HL-60 (cell line): ENCODE results near the gene SPINK4.

ENCODE experiments used
- DNase-seq, 2 experiments: peaks; one replicate each; pipeline ENCODE4 v3.0.0-alpha.2; 2010 to 2020; ENCODE audit warnings: low read depth in 1 of 2, low spot score in 1 of 2
- H3K27ac ChIP-seq: fragments of 250-450 bp; sonication (Bioruptor Pico); replicated peaks from 2 replicates; pipeline ENCODE4 v1.5.1; 2020; ENCODE audit warnings: mild to moderate bottlenecking, moderate library complexity
- H3K27me3 ChIP-seq: fragments of 250-450 bp; sonication (Bioruptor Pico); 2 replicates; pipeline ENCODE4 v1.5.1; 2021; ENCODE audit warnings: mild to moderate bottlenecking, moderate library complexity; ENCODE audit not compliant: insufficient read depth, poor library complexity, severe bottlenecking
- H3K4me3 ChIP-seq: replicated peaks from 2 replicates; pipeline ENCODE4 v1.5.1; 2011; ENCODE audit warnings: mild to moderate bottlenecking, control low read depth, low read length; ENCODE audit not compliant: insufficient read depth
- CTCF ChIP-seq: IDR thresholded peaks from one replicate; pipeline ENCODE4 v1.5.1; 2011; ENCODE audit warnings: low read length, control low read depth, inconsistent platforms; ENCODE audit not compliant: insufficient read depth
- GABPA ChIP-seq: IDR thresholded peaks from 2 replicates; pipeline ENCODE4 v1.6.1; 2012; ENCODE audit warnings: low read depth
- POLR2AphosphoS5 ChIP-seq: IDR thresholded peaks from 2 replicates; pipeline ENCODE4 v1.6.1; 2012; ENCODE audit warnings: low read depth
- REST ChIP-seq: IDR thresholded peaks from 2 replicates; pipeline ENCODE4 v1.6.1; 2012; ENCODE audit warnings: low read depth; ENCODE audit not compliant: insufficient replicate concordance
- SPI1 ChIP-seq: IDR thresholded peaks from 2 replicates; pipeline ENCODE4 v1.6.1; 2012; ENCODE audit warnings: low read depth, mild to moderate bottlenecking, borderline replicate concordance

Gene SPINK4

DNA sequence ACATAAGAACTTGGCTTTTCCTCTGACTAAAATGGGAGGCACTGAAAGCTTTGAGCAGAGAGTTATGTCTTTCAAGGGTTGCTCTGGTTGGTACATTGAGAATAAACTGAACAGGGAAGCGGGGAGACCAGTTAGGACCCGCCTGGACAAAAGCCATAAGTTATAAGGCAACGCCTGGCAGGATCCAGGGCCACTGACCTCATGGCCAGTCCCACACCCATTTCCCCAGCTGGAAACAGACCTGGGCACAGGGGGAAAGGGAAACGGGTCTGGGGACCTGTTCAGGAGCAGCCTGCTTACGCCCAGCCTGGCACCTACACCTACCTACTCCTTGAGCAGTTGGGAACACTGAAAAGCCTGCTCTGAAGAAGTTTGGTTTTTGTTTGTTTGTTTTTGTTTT lies 1.3 kb downstream of the SPINK4 start:
- H3K4me3 ChIP-seq: no peak overlapping the region

GRCh38 chr9:33242609-33243134 lies 2.7 kb downstream of the SPINK4 start:
- DNase-seq: no peak
- Histone ChIP-seq H3K4me3 (no peak overlapping the region), H3K27me3 (no peaks in the 10 kb centered on the region), H3K27ac (no peak overlapping the region)
- TF ChIP-seq POLR2AphosphoS5: no peak
- no peak for TF ChIP-seq REST
- TF ChIP-seq CTCF: no peak
- TF ChIP-seq GABPA: no peak
- TF ChIP-seq SPI1: no peak

More for the DNA sequence above, 1.3 kb downstream of the SPINK4 start:
- H3K27ac ChIP-seq: no peak overlapping the region
- TF ChIP-seq SPI1: no peak
- no peak for TF ChIP-seq GABPA
- no peak for TF ChIP-seq POLR2AphosphoS5
- no peak for TF ChIP-seq CTCF
- no peak for TF ChIP-seq REST
- no peaks in the 10 kb centered on the region for H3K27me3 ChIP-seq
- no peak for DNase-seq

- DNase-seq: no peak
- H3K27me3 ChIP-seq: no peaks in the 10 kb centered on the region
- TF ChIP-seq CTCF (no peak), SPI1 (no peak), POLR2AphosphoS5 (no peak), GABPA (no peak)
- H3K27ac ChIP-seq: no peak overlapping the region
- no peak overlapping the region for H3K4me3 ChIP-seq
Observed at GRCh38 chr9:33244137-33244784, 4.3 kb downstream of the SPINK4 start.
